HepG2 (cell line): ENCODE results near the gene ATG4B. TPM values are rescaled to one million over a fixed set of nuclear protein-coding genes. Genes with fewer than 3 reads are reported as not detected.

Experiments
- CCDC6 ChIP-seq: sonication (generic); formaldehyde crosslinking; IDR thresholded peaks from 2 replicates; pipeline ENCODE4 v1.8.1; 2022; ENCODE audit warnings: mild to moderate bottlenecking, missing genetic modification reagents, moderate library complexity
- ESRRA ChIP-seq: sonication (generic); formaldehyde crosslinking; IDR thresholded peaks from 2 replicates; pipeline ENCODE4 v1.5.1; 2020; ENCODE audit warnings: mild to moderate bottlenecking, low read depth, missing genetic modification reagents
- HMG20A ChIP-seq: IDR thresholded peaks from 2 replicates; pipeline ENCODE4 v1.6.1; 2016; ENCODE audit warnings: borderline replicate concordance
- HOXA9 ChIP-seq: sonication (generic); formaldehyde crosslinking; IDR thresholded peaks from 2 replicates; pipeline ENCODE4 v1.8.1; 2022; ENCODE audit warnings: missing genetic modification reagents, mild to moderate bottlenecking, moderate library complexity, borderline replicate concordance
- IKZF1 ChIP-seq: fragments of 450-650 bp; IDR thresholded peaks from 2 replicates; pipeline ENCODE4 v1.7.1; 2016
- KAT8 ChIP-seq: IDR thresholded peaks from 2 replicates; pipeline ENCODE4 v1.6.1; 2016; ENCODE audit warnings: missing genetic modification reagents, missing compliant biosample characterization
- KMT2A ChIP-seq: sonication (generic); formaldehyde crosslinking; IDR thresholded peaks from 2 replicates; pipeline ENCODE4 v1.4.0; 2020; ENCODE audit warnings: missing genetic modification reagents
- RARG ChIP-seq: sonication (generic); formaldehyde crosslinking; IDR thresholded peaks from 2 replicates; pipeline ENCODE4 v1.4.0; 2020; ENCODE audit warnings: low read depth, mild to moderate bottlenecking, missing genetic modification reagents
- RFX1 ChIP-seq: fragments of 450-650 bp; IDR thresholded peaks from 2 replicates; pipeline ENCODE4 v1.6.1; 2017
- SOX13 ChIP-seq, 3 experiments: fragments of 450-650 bp in 1 of 3; sonication (generic) in 1 of 3; formaldehyde crosslinking in 1 of 3; IDR thresholded peaks in 2 of 3; conservative IDR thresholded peaks in 1 of 3; 2 replicates each; pipeline versions ENCODE4 v1.5.0 to v1.6.1; 2016 to 2020; ENCODE audit warnings: antibody characterized with exemption in 1 of 3, mild to moderate bottlenecking in 1 of 3, missing compliant biosample characterization in 1 of 3, missing genetic modification reagents in 1 of 3, moderate library complexity in 1 of 3
- ZFP36L1 ChIP-seq: sonication (generic); formaldehyde crosslinking; IDR thresholded peaks from 2 replicates; pipeline ENCODE4 v1.8.0; 2022; ENCODE audit warnings: mild to moderate bottlenecking, missing genetic modification reagents, moderate library complexity
- ZNF205 ChIP-seq: IDR thresholded peaks from 2 replicates; pipeline ENCODE4 v1.6.1; 2018; ENCODE audit warnings: missing biosample characterization, missing genetic modification reagents
- ZNF234 ChIP-seq: sonication (generic); formaldehyde crosslinking; conservative IDR thresholded peaks from 2 replicates; pipeline ENCODE4 v1.5.1; 2020; ENCODE audit warnings: mild to moderate bottlenecking, missing genetic modification reagents
- ZNF260 ChIP-seq: sonication (generic); formaldehyde crosslinking; IDR thresholded peaks from 2 replicates; pipeline ENCODE4 v1.4.0; 2020; ENCODE audit warnings: missing genetic modification reagents, low read depth, mild to moderate bottlenecking, borderline replicate concordance
- ZNF337 ChIP-seq: sonication (generic); formaldehyde crosslinking; IDR thresholded peaks from 2 replicates; pipeline ENCODE4 v1.5.1; 2020; ENCODE audit warnings: missing genetic modification reagents, low read depth, mild to moderate bottlenecking, borderline replicate concordance
- ZNF569 ChIP-seq: sonication (generic); formaldehyde crosslinking; IDR thresholded peaks from 2 replicates; pipeline ENCODE4 v1.5.0; 2020; ENCODE audit warnings: mild to moderate bottlenecking, missing genetic modification reagents, moderate library complexity, borderline replicate concordance
- ZNF570 ChIP-seq: sonication (generic); formaldehyde crosslinking; IDR thresholded peaks from 2 replicates; pipeline ENCODE4 v1.4.0; 2020; ENCODE audit warnings: mild to moderate bottlenecking, missing genetic modification reagents, borderline replicate concordance
- ZNF746 ChIP-seq: sonication (generic); formaldehyde crosslinking; IDR thresholded peaks from 2 replicates; pipeline ENCODE4 v1.8.0; 2022; ENCODE audit warnings: mild to moderate bottlenecking, missing genetic modification reagents
- ZSCAN9 ChIP-seq: IDR thresholded peaks from 2 replicates; pipeline ENCODE4 v1.6.1; 2016; ENCODE audit warnings: borderline replicate concordance
- polyA plus RNA-seq, 8 experiments: library from polyadenylated mRNA; depleted of rRNA in 3 of 8; stranded (reverse) in 7 of 8; unstranded in 1 of 8; fragments of >200 nt; fragmentation: Illumina TruSeq in 4 of 8; extraction: Trizol in 4 of 8; gene quantifications; 2 replicates each; pipeline versions ENCODE4 v1.2.1 to v1.2.3, GENCODE V29; 2011 to 2016; ENCODE audit warnings: low read depth in 4 of 8, missing spikeins in 1 of 8, mixed read lengths in 1 of 8; ENCODE audit not compliant: insufficient read depth in 1 of 8
- total RNA-seq, 5 experiments: library from RNA; depleted of rRNA; stranded (reverse); fragments of >200 nt; fragmentation: Illumina TruSeq; extraction: Trizol; gene quantifications; 2 replicates each; pipeline ENCODE4 v1.2.3, GENCODE V29; 2016; ENCODE audit warnings: low read depth in 1 of 5
- TF ChIP-seq, protein P1 (sequence below): sonication (generic); formaldehyde crosslinking; IDR thresholded peaks from 2 replicates; pipeline ENCODE4 v1.8.1; 2022; ENCODE audit warnings: mild to moderate bottlenecking, missing genetic modification reagents
- TF ChIP-seq, protein P2 (sequence below): sonication (generic); formaldehyde crosslinking; IDR thresholded peaks from 2 replicates; pipeline ENCODE4 v1.9.0; 2021; ENCODE audit warnings: missing genetic modification reagents, borderline replicate concordance
- TF ChIP-seq, protein P3 (sequence below): sonication (generic); formaldehyde crosslinking; IDR thresholded peaks from 2 replicates; pipeline ENCODE4 v1.5.1; 2020; ENCODE audit warnings: mild to moderate bottlenecking, moderate library complexity, missing genetic modification reagents
- TF ChIP-seq, protein P4 (sequence below): sonication (generic); formaldehyde crosslinking; IDR thresholded peaks from 2 replicates; pipeline ENCODE4 v1.4.0; 2020; ENCODE audit warnings: missing genetic modification reagents

ATG4B gene
- total and polyA plus RNA-seq, 2 of the 13 experiments (the other 11 are each of a cell fraction or from before 2014, with no cell fraction given): 95.5 to 239 TPM

DNA sequence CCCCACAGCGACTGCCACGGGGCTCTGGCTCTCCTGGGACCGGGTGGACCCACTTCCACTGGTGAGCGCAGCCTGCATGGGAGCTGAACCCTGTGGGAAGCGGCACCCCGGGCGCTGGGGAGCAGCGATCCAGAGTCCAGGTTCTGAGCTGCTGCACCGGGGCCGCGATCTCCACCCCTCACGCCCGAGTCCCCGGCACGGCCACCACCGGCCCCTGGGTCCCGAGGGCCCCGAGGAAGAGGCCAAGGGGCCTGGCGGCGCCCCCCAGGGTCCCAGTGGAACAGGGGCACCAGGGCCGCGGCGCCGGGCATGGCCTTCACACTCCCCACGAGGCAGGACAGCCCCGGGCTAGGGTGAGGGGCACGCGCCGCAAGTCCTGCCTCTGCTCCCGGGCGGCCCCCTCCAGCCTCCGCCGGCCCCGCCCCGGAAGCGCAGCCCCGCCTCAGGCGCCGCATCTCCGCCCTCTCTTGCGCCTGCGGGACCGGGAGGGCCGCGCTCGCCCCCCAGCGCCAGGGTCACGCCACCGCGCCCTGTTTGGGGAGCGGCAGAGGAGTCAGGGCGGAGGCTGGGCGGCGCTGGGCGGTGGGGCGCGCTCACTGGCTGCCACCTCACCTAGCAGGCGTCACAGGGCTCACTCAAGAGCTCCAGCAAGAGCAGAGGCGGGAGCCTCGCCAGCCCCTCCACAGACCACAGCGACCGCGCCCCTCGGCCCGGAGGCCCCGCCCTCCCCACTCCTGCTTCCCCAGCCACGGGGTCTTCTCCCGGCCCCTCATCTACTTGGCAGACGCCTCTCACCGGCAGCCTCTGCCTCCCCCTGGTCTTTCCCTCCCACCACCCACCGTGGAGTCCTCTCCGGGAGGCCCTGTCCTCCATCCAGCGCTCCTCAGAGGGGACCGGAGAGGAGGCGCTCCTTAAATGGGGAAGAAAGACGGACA is 27.4 kb upstream of the ATG4B start (continued):
- TF ChIP-seq KMT2A (CRISPR knock-in tag) (peak; percentile 81), HOXA9 (CRISPR knock-in tag) (peak; percentile 78), ZNF337 (no peak), HMG20A (no peak; the same call in 1 of the 2 replicates), ZNF234 (CRISPR knock-in tag) (no peak; the same call in 1 of the 2 replicates), ZNF569 (CRISPR knock-in tag) (no peak), IKZF1 (no peak), SOX13 (IDR thresholded peaks at IDR 0.05) (no peak), SOX13 (CRISPR knock-in tag; conservative IDR thresholded peaks at IDR 0.05 in 1 of 2, IDR thresholded peaks at IDR 0.05 in 1 of 2) (peak in 1 of 2 experiments; percentile 55; a peak in 2 of 4 replicates), ZSCAN9 (CRISPR knock-in tag) (peak; percentile 67; the same call in 1 of the 2 replicates), KAT8 (CRISPR knock-in tag) (peak; percentile 60), RARG (CRISPR knock-in tag) (no peak), ZNF570 (no peak), ZNF260 (CRISPR knock-in tag) (no peak), ZNF205 (peak; percentile 74; the same call in 1 of the 2 replicates), ZNF746 (CRISPR knock-in tag) (peak; percentile 58), RFX1 (no peak), ESRRA (CRISPR knock-in tag) (no peak; the same call in 1 of the 2 replicates), ZFP36L1 (no peak), CCDC6 (CRISPR knock-in tag) (peak; percentile 99)
- TF ChIP-seq, protein P1, sequence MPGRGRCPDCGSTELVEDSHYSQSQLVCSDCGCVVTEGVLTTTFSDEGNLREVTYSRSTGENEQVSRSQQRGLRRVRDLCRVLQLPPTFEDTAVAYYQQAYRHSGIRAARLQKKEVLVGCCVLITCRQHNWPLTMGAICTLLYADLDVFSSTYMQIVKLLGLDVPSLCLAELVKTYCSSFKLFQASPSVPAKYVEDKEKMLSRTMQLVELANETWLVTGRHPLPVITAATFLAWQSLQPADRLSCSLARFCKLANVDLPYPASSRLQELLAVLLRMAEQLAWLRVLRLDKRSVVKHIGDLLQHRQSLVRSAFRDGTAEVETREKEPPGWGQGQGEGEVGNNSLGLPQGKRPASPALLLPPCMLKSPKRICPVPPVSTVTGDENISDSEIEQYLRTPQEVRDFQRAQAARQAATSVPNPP (CRISPR knock-in tag): peak; percentile 93
- TF ChIP-seq, protein P2, sequence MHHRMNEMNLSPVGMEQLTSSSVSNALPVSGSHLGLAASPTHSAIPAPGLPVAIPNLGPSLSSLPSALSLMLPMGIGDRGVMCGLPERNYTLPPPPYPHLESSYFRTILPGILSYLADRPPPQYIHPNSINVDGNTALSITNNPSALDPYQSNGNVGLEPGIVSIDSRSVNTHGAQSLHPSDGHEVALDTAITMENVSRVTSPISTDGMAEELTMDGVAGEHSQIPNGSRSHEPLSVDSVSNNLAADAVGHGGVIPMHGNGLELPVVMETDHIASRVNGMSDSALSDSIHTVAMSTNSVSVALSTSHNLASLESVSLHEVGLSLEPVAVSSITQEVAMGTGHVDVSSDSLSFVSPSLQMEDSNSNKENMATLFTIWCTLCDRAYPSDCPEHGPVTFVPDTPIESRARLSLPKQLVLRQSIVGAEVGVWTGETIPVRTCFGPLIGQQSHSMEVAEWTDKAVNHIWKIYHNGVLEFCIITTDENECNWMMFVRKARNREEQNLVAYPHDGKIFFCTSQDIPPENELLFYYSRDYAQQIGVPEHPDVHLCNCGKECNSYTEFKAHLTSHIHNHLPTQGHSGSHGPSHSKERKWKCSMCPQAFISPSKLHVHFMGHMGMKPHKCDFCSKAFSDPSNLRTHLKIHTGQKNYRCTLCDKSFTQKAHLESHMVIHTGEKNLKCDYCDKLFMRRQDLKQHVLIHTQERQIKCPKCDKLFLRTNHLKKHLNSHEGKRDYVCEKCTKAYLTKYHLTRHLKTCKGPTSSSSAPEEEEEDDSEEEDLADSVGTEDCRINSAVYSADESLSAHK (CRISPR knock-in tag): no peak
- TF ChIP-seq, protein P3, sequence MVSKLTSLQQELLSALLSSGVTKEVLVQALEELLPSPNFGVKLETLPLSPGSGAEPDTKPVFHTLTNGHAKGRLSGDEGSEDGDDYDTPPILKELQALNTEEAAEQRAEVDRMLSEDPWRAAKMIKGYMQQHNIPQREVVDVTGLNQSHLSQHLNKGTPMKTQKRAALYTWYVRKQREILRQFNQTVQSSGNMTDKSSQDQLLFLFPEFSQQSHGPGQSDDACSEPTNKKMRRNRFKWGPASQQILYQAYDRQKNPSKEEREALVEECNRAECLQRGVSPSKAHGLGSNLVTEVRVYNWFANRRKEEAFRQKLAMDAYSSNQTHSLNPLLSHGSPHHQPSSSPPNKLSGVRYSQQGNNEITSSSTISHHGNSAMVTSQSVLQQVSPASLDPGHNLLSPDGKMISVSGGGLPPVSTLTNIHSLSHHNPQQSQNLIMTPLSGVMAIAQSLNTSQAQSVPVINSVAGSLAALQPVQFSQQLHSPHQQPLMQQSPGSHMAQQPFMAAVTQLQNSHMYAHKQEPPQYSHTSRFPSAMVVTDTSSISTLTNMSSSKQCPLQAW: no peak; the same call in 1 of the 2 replicates
- TF ChIP-seq, protein P4, sequence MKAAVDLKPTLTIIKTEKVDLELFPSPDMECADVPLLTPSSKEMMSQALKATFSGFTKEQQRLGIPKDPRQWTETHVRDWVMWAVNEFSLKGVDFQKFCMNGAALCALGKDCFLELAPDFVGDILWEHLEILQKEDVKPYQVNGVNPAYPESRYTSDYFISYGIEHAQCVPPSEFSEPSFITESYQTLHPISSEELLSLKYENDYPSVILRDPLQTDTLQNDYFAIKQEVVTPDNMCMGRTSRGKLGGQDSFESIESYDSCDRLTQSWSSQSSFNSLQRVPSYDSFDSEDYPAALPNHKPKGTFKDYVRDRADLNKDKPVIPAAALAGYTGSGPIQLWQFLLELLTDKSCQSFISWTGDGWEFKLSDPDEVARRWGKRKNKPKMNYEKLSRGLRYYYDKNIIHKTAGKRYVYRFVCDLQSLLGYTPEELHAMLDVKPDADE (CRISPR knock-in tag): no peak
